K562 (cell line): ENCODE measurements around the gene DROSHA. TPM values are rescaled to one million over a fixed set of nuclear protein-coding genes. Genes with fewer than 3 reads are reported as not detected.

Experiments
- ATAC-seq: fragments of 200-7000 bp; cut with Tn5 transposase; 3 replicates; pipeline ENCODE4 v1.9.1; 2020; ENCODE audit warnings: moderate library complexity
- BruUV-seq: library from RNA; stranded (reverse); fragments of 400-500 nt; replicated peaks from 2 replicates; lab custom pipeline; 2021; lab: Mats Ljungman, UMichigan
- CTCF ChIA-PET: fragments of 300-600 bp; formaldehyde crosslinking; extraction: SDS; loops from one replicate; lab custom pipeline; 2021; ENCODE audit warnings: low intra/inter-chr PET ratio; lab: Yijun Ruan, JAX
- POLR2A ChIA-PET: fragments of 300-600, 350-650 bp; sonication (Branson Sonifier 250); formaldehyde crosslinking; extraction: SDS; loops from one replicate; lab custom pipeline; 2021; ENCODE audit warnings: antibody characterized with exemption, inconsistent platforms; lab: Yijun Ruan, JAX
- DNase-seq, 4 experiments: peaks; one replicate each; pipeline versions ENCODE4 v3.0.0 to v3.0.0-alpha.2; 2011 to 2018; ENCODE audit warnings: low spot score in 3 of 4, mixed read lengths in 3 of 4; ENCODE audit errors: extremely low read depth in 1 of 4
- FAIRE-seq: peaks from 2 replicates; lab custom pipeline; 2011; peaks lifted over from hg19 to GRCh38; lab: Jason Lieb, UNC
- H2AFZ ChIP-seq: 2 replicates; pipeline ENCODE4 v1.6.0; 2011; ENCODE audit warnings: low read depth, low read length, control low read depth, inconsistent platforms
- H3K27ac ChIP-seq: fragments of 200-600 bp; 3 replicates; pipeline ENCODE4 v1.8.0; 2011; ENCODE audit warnings: low read depth, mild to moderate bottlenecking, control low read depth, inconsistent platforms, low read length, moderate library complexity, mixed read lengths; ENCODE audit errors: extremely low read depth
- H3K27me3 ChIP-seq, 2 experiments: fragments of 300-600 bp in 1 of 2; 2 replicates in 1 of 2; 3 replicates in 1 of 2; pipeline versions ENCODE4 v1.6.0 to v1.8.0; 2011; ENCODE audit warnings: inconsistent platforms in 2 of 2, low read length in 2 of 2, mild to moderate bottlenecking in 1 of 2, mixed read lengths in 1 of 2, moderate library complexity in 1 of 2; ENCODE audit not compliant: control insufficient read depth in 2 of 2, insufficient read depth in 2 of 2
- H3K36me3 ChIP-seq: fragments of 300-600 bp; 3 replicates; pipeline ENCODE4 v1.8.0; 2011; ENCODE audit warnings: mild to moderate bottlenecking, low read length, inconsistent platforms; ENCODE audit not compliant: control insufficient read depth, insufficient read depth
- H3K4me1 ChIP-seq, 2 experiments: fragments of 200-600 bp in 1 of 2; replicated peaks in 1 of 2; 2 replicates in 1 of 2; 3 replicates in 1 of 2; pipeline versions ENCODE4 v1.5.1 to v1.8.0; 2011; ENCODE audit warnings: inconsistent platforms in 2 of 2, low read length in 2 of 2, mild to moderate bottlenecking in 1 of 2, mixed read lengths in 1 of 2, moderate library complexity in 1 of 2; ENCODE audit not compliant: control insufficient read depth in 2 of 2, insufficient read depth in 2 of 2
- H3K4me2 ChIP-seq: 2 replicates; pipeline ENCODE4 v1.6.1; 2011; ENCODE audit warnings: low read length, control low read depth, inconsistent platforms, mixed read lengths; ENCODE audit not compliant: insufficient read depth
- H3K4me3 ChIP-seq: fragments of 200-600 bp; sonication (generic), shearing (Covaris generic); 2 replicates; pipeline ENCODE4 v1.5.1; 2016; ENCODE audit warnings: control low read depth, inconsistent platforms
- H3K79me2 ChIP-seq: fragments of 200-600 bp; 3 replicates; pipeline ENCODE4 v1.8.0; 2011; ENCODE audit warnings: low read length, inconsistent platforms; ENCODE audit not compliant: control insufficient read depth, insufficient read depth
- H3K9ac ChIP-seq, 2 experiments: 2 replicates each; pipeline versions ENCODE4 v1.6.0 to v1.6.1; 2011; ENCODE audit warnings: low read depth in 2 of 2, low read length in 2 of 2, control low read depth in 1 of 2, inconsistent platforms in 1 of 2, mild to moderate bottlenecking in 1 of 2, mixed read lengths in 1 of 2; ENCODE audit not compliant: insufficient read depth in 1 of 2
- H3K9me1 ChIP-seq: one replicate; pipeline ENCODE4 v1.6.0; 2011; ENCODE audit warnings: inconsistent platforms, mild to moderate bottlenecking, low read length, moderate library complexity; ENCODE audit not compliant: control insufficient read depth, insufficient read depth
- H3K9me3 ChIP-seq: replicated peaks from 2 replicates; pipeline ENCODE4 v1.5.1; 2011; ENCODE audit warnings: low read depth, low read length, inconsistent platforms; ENCODE audit not compliant: control insufficient read depth, insufficient read depth
- H4K20me1 ChIP-seq: replicated peaks from 2 replicates; pipeline ENCODE4 v1.6.1; 2011; ENCODE audit warnings: low read length, inconsistent platforms, mixed read lengths; ENCODE audit not compliant: control insufficient read depth, insufficient read depth
- ARHGAP35 ChIP-seq: fragments of 450-650 bp; IDR thresholded peaks from 2 replicates; pipeline ENCODE4 v1.6.1; 2018; ENCODE audit not compliant: partially characterized antibody
- BCOR ChIP-seq: fragments of 450-650 bp; IDR thresholded peaks from 2 replicates; pipeline ENCODE4 v1.6.1; 2016
- GATA2 ChIP-seq: sonication (generic); formaldehyde crosslinking; IDR thresholded peaks from 2 replicates; pipeline ENCODE4 v1.4.0; 2020; ENCODE audit warnings: mild to moderate bottlenecking, missing genetic modification reagents
- GTF2B ChIP-seq: IDR thresholded peaks from 2 replicates; pipeline ENCODE4 v1.6.1; 2011; ENCODE audit not compliant: insufficient read length; ENCODE audit errors: extremely low read depth
- MIER1 ChIP-seq: fragments of 450-650 bp; IDR thresholded peaks from 2 replicates; pipeline ENCODE4 v1.6.1; 2016; ENCODE audit warnings: antibody characterized with exemption, mild to moderate bottlenecking, low read depth
- PHF8 ChIP-seq: fragments of 200-600 bp; sonication (generic); IDR thresholded peaks from 2 replicates; pipeline ENCODE4 v1.6.1; 2012; ENCODE audit warnings: mixed run types, mild to moderate bottlenecking, inconsistent platforms, low read length, moderate library complexity, borderline replicate concordance
- PYGO2 ChIP-seq: fragments of 450-650 bp; IDR thresholded peaks from 2 replicates; pipeline ENCODE4 v1.6.1; 2016; ENCODE audit warnings: mild to moderate bottlenecking, missing genetic modification characterization, moderate library complexity, missing compliant biosample characterization
- ZNF224 ChIP-seq: sonication (generic); formaldehyde crosslinking; IDR thresholded peaks from 2 replicates; pipeline ENCODE4 v1.8.0; 2022; ENCODE audit warnings: mild to moderate bottlenecking, missing genetic modification reagents
- WGBS: fragments of 100-300 bp; shearing (Covaris generic); methylation state at CpG from one replicate; pipeline ENCODE4 v1.1.6; 2016; ENCODE audit warnings: low coverage, mixed read lengths; ENCODE audit not compliant: insufficient coverage; ENCODE audit errors: missing lambda C conversion rate; 5-methylcytosine and 5-hydroxymethylcytosine counted together
- in situ Hi-C: fragments of 300-500 bp; cut with MboI; formaldehyde crosslinking; loops from 4 replicates; pipeline ENCODE4 v1.15.0; 2018; ENCODE audit warnings: inconsistent platforms, mixed read lengths
- intact Hi-C: fragments of 100-400 bp; cut with micrococcal nuclease; formaldehyde crosslinking; loops from 2 replicates; pipeline ENCODE4 v1.14.2; 2022
- polyA plus RNA-seq, 8 experiments: library from polyadenylated mRNA; depleted of rRNA in 4 of 8; stranded (reverse) in 5 of 8; unstranded in 3 of 8; fragments of >200 nt; fragmentation: Nextera tagmentation in 2 of 8; fragmentation: Illumina TruSeq in 1 of 8; extraction: Ambion mirVana in 2 of 8; extraction: Trizol in 1 of 8; gene quantifications; 2 replicates each; pipeline versions ENCODE4 v1.2.1 to v1.2.3, GENCODE V29; 2011 to 2014; ENCODE audit warnings: inconsistent platforms in 1 of 8, missing spikeins in 1 of 8
- total RNA-seq, 7 experiments: library from RNA; depleted of rRNA in 6 of 7; stranded (reverse); fragments of >200 nt in 6 of 7; fragmentation: Illumina TruSeq in 2 of 7; extraction: Trizol in 2 of 7; gene quantifications; 2 replicates each; pipeline versions ENCODE4 v1.2.1 to v1.2.3, GENCODE V29; 2011 to 2021; ENCODE audit warnings: low replicate concordance in 1 of 7
- TF ChIP-seq, protein P1 (sequence below): fragments of 450-650 bp; IDR thresholded peaks from 2 replicates; pipeline ENCODE4 v1.6.1; 2018; ENCODE audit warnings: mild to moderate bottlenecking, low read depth; ENCODE audit not compliant: partially characterized antibody

The DROSHA gene
- total and polyA plus RNA-seq, 9 of the 15 experiments (the other 6 are each of a cell fraction or from before 2014, with no cell fraction given) = 52.5 to 109 (median 68.9) TPM

DNA sequence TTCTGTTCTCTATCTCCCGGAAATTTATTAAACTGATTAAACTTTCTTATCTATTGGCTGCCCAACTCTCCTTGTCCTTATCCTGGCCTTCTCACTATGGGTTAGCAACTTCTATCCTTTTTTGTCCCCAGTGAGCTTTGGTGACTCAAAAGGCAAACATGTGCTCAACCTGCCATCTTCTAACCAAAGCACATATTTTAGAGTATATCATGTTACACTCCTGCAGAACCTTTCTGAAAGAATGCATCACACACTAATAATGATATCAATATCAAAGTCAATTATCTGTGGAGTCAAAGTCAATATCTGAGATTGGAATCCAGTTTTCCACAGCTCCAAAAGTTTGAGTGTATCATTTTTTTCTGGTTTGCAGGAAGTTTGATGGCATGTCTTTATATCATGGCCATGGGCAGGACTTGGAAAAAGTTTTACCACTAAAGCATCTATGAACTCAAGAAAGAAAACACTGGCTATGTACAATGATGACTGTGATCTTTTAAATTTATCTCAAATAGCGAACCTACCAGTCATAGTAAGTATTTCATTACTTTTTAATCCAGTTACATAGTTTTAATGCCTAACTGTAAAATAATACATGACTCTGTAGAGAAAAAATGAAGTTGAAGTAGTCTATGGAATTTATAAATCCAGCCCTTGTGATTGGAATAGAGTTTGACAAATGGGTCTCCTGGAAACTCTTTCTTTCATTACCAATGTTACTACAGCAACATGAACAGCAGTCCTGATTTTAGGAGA is 166.8 kb downstream of the DROSHA start (continued):
- TF ChIP-seq, protein P1, sequence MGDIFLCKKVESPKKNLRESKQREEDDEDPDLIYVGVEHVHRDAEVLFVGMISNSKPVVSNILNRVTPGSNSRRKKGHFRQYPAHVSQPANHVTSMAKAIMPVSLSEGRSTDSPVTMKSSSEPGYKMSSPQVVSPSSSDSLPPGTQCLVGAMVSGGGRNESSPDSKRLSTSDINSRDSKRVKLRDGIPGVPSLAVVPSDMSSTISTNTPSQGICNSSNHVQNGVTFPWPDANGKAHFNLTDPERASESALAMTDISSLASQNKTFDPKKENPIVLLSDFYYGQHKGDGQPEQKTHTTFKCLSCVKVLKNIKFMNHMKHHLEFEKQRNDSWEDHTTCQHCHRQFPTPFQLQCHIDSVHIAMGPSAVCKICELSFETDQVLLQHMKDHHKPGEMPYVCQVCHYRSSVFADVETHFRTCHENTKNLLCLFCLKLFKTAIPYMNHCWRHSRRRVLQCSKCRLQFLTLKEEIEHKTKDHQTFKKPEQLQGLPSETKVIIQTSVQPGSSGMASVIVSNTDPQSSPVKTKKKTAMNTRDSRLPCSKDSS = no peak
- TF ChIP-seq BCOR (no peak), GATA2 (CRISPR knock-in tag) (no peak), MIER1 (no peak), ZNF224 (CRISPR knock-in tag) (no peak), PHF8 (no peak)

DNA sequence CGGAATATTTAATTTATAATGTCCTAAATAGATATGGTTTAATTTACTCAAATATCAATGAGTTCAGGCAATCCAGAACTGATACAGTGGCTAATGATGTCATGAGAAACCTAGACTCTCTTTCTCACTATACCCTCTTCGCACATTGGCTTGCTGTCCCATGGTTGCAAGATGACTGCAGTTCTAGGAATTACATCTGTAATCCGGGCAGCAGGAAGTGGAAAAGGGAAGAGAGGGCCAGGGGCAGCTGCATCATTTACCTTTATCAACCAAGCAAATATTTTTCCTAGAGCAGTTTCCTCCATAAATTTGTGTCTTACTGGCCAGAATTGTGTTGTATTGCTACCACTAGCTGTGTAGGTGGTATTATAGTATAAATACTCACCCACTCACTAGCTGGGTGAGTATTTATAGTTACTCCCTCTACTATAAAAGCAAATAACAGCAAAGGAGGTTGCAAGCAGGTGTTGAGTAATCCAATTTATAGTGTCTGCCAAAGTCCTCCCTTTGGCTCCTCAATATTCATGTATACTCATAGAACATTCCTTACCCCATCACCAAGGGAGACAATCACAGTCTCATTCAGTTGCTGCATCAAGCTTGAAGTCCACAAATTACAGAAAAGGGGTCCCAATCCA is 168.8 kb downstream of the DROSHA start:
- Histone ChIP-seq H3K9me3 (no peaks in the 10 kb centered on the region), H3K9ac (no peak overlapping the region), H3K9me1 (no peaks in the 10 kb centered on the region), H3K27ac (no peak overlapping the region), H3K4me1 (no peaks in the 10 kb centered on the region), H3K36me3 (no peaks in the 10 kb centered on the region), H3K27me3 (no peaks in the 10 kb centered on the region; a peak in 2 of 5 replicates), H3K79me2 (no peaks in the 10 kb centered on the region), H3K4me2 (no peak overlapping the region), H3K4me3 (no peak overlapping the region), H4K20me1 (no peaks in the 10 kb centered on the region), H2AFZ (no peak overlapping the region)
- no peak for TF ChIP-seq GTF2B
- no peak for TF ChIP-seq ARHGAP35
- TF ChIP-seq PYGO2 (tag) = no peak
- no TSS peak for BruUV-seq
- intact Hi-C loops (no loop called here), in situ Hi-C loops (no loop called here)
- DNase-seq (no peak), ATAC-seq (no peak), FAIRE-seq (no peak)
- ChIA-PET CTCF (no interaction called here), POLR2A (interaction anchor here (0.8 kb wide), 1 partner anchor 11 kb away, joined by 5 read pairs; no protein-coding TSS in a partner anchor)
- 0% methylated on average over 3 of the region's 3 CpGs for WGBS
